Astrocyte of the cerebellum (primary cell): ENCODE measurements around the gene IGLON5.

Experiments
- DNase-seq: peaks from one replicate; pipeline ENCODE4 v3.0.0-alpha.2; 2011; ENCODE audit warnings: low read depth
- H3K4me3 ChIP-seq: 2 replicates; pipeline ENCODE4 v1.5.1; 2011; ENCODE audit warnings: mild to moderate bottlenecking, low read depth, low read length, moderate library complexity
- CTCF ChIP-seq: IDR thresholded peaks from 2 replicates; pipeline ENCODE4 v1.5.1; 2012; ENCODE audit warnings: low read length, low read depth, moderate library complexity, mild to moderate bottlenecking; ENCODE audit errors: missing control alignments
- in situ Hi-C: cut with HindIII; loops from 2 replicates; pipeline ENCODE4 v1.10.0; 2017; ENCODE audit warnings: low sequenced_read_pairs

The IGLON5 gene

GRCh38 chr19:51372649-51373504, 61.4 kb downstream of the IGLON5 start, which contains the start of gene NKG7:
TSS of gene NKG7 (minus strand) at chr19:51372654. CDS start at chr19:51372535, 119 bp downstream.
- in situ Hi-C loops, result no loop called here
- no peak for TF ChIP-seq CTCF
- DNase-seq, result no peak
- H3K4me3 ChIP-seq, result no peak within 1 kb of the TSS

DNA sequence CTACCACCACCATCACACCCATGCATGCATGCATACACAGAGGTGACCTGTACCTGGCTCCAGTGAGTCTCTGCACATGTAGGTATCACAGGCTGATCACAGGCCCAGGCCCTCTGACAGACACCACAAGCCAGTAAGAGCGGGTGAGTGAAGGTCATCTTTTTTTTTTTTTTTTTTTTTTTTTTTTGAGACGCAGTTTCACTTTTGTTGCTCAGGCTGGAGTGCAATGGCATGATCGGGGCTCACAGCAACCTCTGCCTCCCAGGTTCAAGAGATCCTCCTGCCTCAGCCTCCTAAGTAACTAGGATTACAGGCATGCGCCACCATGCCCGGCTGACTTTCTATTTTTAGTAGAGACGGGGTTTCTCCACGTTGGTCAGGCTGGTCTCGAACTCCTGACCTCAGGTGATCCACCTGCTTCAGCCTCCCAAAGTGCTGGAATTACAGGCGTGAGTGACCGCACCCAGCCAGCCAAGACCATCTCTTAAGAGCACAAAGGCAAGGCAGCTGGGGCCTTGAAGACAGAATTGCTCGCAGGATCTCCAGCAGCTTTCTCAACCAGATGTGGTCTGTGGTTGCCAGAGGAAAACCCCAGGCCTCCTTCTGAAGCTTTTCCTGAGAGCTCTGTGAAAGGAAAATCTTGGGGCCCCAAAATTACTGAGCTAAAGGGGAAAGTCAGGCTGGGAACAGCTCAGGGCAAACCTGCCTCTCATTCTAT, 64.2 kb downstream of the IGLON5 start:
- no peak for TF ChIP-seq CTCF
- in situ Hi-C loops, result no loop called here
- DNase-seq, result no peak

DNA sequence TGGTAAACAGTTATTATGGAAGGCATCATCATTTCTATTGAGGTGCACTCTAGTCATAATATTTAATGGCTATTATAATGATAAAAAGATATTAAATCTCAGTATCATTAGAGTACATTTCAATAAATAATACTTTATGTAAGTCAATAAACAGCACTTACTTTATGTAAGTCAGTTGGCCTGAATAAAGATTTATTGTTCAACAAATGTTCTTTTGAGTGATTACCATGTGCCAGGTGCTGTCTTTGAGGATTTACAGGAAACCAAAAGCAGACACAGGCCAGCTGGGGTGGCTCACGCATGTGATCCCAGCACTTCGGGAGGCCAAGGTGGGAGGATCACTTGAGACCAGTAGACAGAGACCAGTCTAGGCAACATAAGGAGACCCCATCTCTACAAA, 66.0 kb downstream of the IGLON5 start:
- H3K4me3 ChIP-seq, result no peak overlapping the region
- no peak for DNase-seq
- TF ChIP-seq CTCF, result no peak
- in situ Hi-C loops, result no loop called here

More for the DNA sequence above, 64.2 kb downstream of the IGLON5 start:
- H3K4me3 ChIP-seq, result no peak overlapping the region

DNA sequence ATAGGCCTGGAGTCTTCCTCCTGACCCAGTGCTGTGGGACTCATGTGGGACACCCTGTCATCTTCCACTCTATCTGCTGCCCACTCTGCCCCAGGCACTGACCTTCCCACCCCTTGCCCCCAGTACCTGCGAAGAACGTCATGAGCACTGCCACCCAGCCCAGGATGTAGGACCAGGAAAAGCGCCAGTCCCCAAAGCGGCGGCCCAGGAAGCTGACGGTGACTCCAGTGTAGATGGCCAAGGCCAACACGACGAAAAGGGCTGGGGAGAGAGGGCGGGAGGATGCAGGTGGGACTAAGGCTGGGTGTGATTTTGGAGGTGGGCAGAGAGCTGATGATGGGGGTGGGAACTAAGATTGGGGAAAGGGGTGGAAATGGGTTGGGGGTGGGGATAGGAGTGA, 68.9 kb downstream of the IGLON5 start:
- DNase-seq, result no peak
- H3K4me3 ChIP-seq, result no peak overlapping the region
- in situ Hi-C loops, result no loop called here
- TF ChIP-seq CTCF, result no peak
